Measurements from ENCODE around the gene PRKN.

The PRKN gene

GRCh38 chr6:161412795-161413194 lies 1314.8 kb downstream of the PRKN start:
- TF ChIP-seq GATA3 (IDR thresholded peaks at IDR 0.05; ENCODE audit: low read depth, low read length) (no peak), GATA2 (IDR thresholded peaks at IDR 0.05; ENCODE audit: low read depth, low read length) (no peak)

- no peak for TF ChIP-seq GATA3 (IDR thresholded peaks at IDR 0.05; ENCODE audit: low read depth, low read length)
- no peak for TF ChIP-seq GATA2 (IDR thresholded peaks at IDR 0.05; ENCODE audit: low read depth, low read length)
Measured at GRCh38 chr6:161411265-161411944, 1316.2 kb downstream of the PRKN start.

- no peak for TF ChIP-seq GATA3 (IDR thresholded peaks at IDR 0.05; ENCODE audit: low read depth, low read length)
- no peak for TF ChIP-seq GATA2 (IDR thresholded peaks at IDR 0.05; ENCODE audit: low read depth, low read length)
Measured at GRCh38 chr6:161410736-161411135, 1316.8 kb downstream of the PRKN start.

- TF ChIP-seq GATA3 (IDR thresholded peaks at IDR 0.05; ENCODE audit: low read depth, low read length) (no peak), GATA2 (IDR thresholded peaks at IDR 0.05; ENCODE audit: low read depth, low read length) (no peak)
Measured at GRCh38 chr6:161410076-161410475, 1317.5 kb downstream of the PRKN start.

- TF ChIP-seq GATA2 (IDR thresholded peaks at IDR 0.05; ENCODE audit: low read depth, low read length) (no peak), GATA3 (IDR thresholded peaks at IDR 0.05; ENCODE audit: low read depth, low read length) (no peak)
Measured at GRCh38 chr6:161409353-161409752, 1318.2 kb downstream of the PRKN start.

- TF ChIP-seq GATA3 (IDR thresholded peaks at IDR 0.05; ENCODE audit: low read depth, low read length) (no peak), GATA2 (IDR thresholded peaks at IDR 0.05; ENCODE audit: low read depth, low read length) (no peak)
Measured at GRCh38 chr6:161408041-161408440, 1319.5 kb downstream of the PRKN start.

GRCh38 chr6:161407581-161407980 lies 1320.0 kb downstream of the PRKN start:
- TF ChIP-seq GATA3 (IDR thresholded peaks at IDR 0.05; ENCODE audit: low read depth, low read length) (no peak), GATA2 (IDR thresholded peaks at IDR 0.05; ENCODE audit: low read depth, low read length) (no peak)

GRCh38 chr6:161407115-161407514 lies 1320.5 kb downstream of the PRKN start:
- TF ChIP-seq GATA2 (IDR thresholded peaks at IDR 0.05; ENCODE audit: low read depth, low read length) (no peak), GATA3 (IDR thresholded peaks at IDR 0.05; ENCODE audit: low read depth, low read length) (no peak)

GRCh38 chr6:161406646-161407045 lies 1320.9 kb downstream of the PRKN start:
- no peak for TF ChIP-seq GATA2 (IDR thresholded peaks at IDR 0.05; ENCODE audit: low read depth, low read length)
- TF ChIP-seq GATA3 (IDR thresholded peaks at IDR 0.05; ENCODE audit: low read depth, low read length), result no peak

- TF ChIP-seq GATA2 (IDR thresholded peaks at IDR 0.05; ENCODE audit: low read depth, low read length) (no peak), GATA3 (IDR thresholded peaks at IDR 0.05; ENCODE audit: low read depth, low read length) (no peak)
Measured at GRCh38 chr6:161405418-161405817, 1322.1 kb downstream of the PRKN start.

GRCh38 chr6:161403717-161404116 lies 1323.8 kb downstream of the PRKN start:
- TF ChIP-seq GATA3 (IDR thresholded peaks at IDR 0.05; ENCODE audit: low read depth, low read length) (no peak), GATA2 (IDR thresholded peaks at IDR 0.05; ENCODE audit: low read depth, low read length) (no peak)

GRCh38 chr6:161401587-161402309 lies 1325.8 kb downstream of the PRKN start:
- peak; percentile 97 for TF ChIP-seq GATA2 (IDR thresholded peaks at IDR 0.05; ENCODE audit: low read depth, low read length)
- TF ChIP-seq GATA3 (IDR thresholded peaks at IDR 0.05; ENCODE audit: low read depth, low read length), result peak; percentile 93

- TF ChIP-seq GATA3 (IDR thresholded peaks at IDR 0.05; ENCODE audit: low read depth, low read length) (no peak), GATA2 (IDR thresholded peaks at IDR 0.05; ENCODE audit: low read depth, low read length) (no peak)
Measured at GRCh38 chr6:161400671-161401070, 1326.9 kb downstream of the PRKN start.

- TF ChIP-seq GATA2 (IDR thresholded peaks at IDR 0.05; ENCODE audit: low read depth, low read length) (peak; percentile 58), GATA3 (IDR thresholded peaks at IDR 0.05; ENCODE audit: low read depth, low read length) (peak; percentile 61; the same call in 1 of the 2 replicates)
Measured at GRCh38 chr6:161396539-161396938, 1331.0 kb downstream of the PRKN start.

GRCh38 chr6:161395716-161396231 lies 1331.8 kb downstream of the PRKN start:
- no peak for TF ChIP-seq GATA3 (IDR thresholded peaks at IDR 0.05; ENCODE audit: low read depth, low read length)
- TF ChIP-seq GATA2 (IDR thresholded peaks at IDR 0.05; ENCODE audit: low read depth, low read length), result no peak
